Bronchial epithelial cell (primary cell): Measurements from ENCODE around the gene DCTN3. TPM values are rescaled to one million over a fixed set of nuclear protein-coding genes. Genes with fewer than 3 reads are reported as not detected.

Experiments
- DNase-seq: peaks from one replicate; pipeline ENCODE4 v3.0.0-alpha.2; 2010; ENCODE audit warnings: low read depth
- FAIRE-seq: peaks from 2 replicates; lab custom pipeline; 2011; peaks lifted over from hg19 to GRCh38; lab: Jason Lieb, UNC
- H3K27me3 ChIP-seq: 2 replicates; pipeline ENCODE4 v1.5.1; 2011; ENCODE audit warnings: low read length; ENCODE audit not compliant: control insufficient read depth, insufficient read depth
- H3K36me3 ChIP-seq: 2 replicates; pipeline ENCODE4 v1.5.1; 2011; ENCODE audit warnings: low read length; ENCODE audit not compliant: control insufficient read depth, insufficient read depth
- H3K4me3 ChIP-seq: 2 replicates; pipeline ENCODE4 v1.5.1; 2011; ENCODE audit warnings: mild to moderate bottlenecking, low read depth, low read length, control low read depth
- CTCF ChIP-seq: IDR thresholded peaks from 2 replicates; pipeline ENCODE4 v1.5.1; 2011; ENCODE audit warnings: mild to moderate bottlenecking, moderate library complexity, low read length, control low read depth, inconsistent platforms; ENCODE audit not compliant: insufficient read depth, severe bottlenecking
- total RNA-seq: library from RNA; depleted of rRNA; stranded (reverse); fragments of >200 nt; gene quantifications from 2 replicates; pipeline ENCODE4 v1.2.1, GENCODE V29; 2014

DCTN3 gene
- total RNA-seq, 1 donor from 2014 or later = 57.1 TPM

- DNase-seq (no peak), FAIRE-seq (no peak)
- no peak for TF ChIP-seq CTCF
- Histone ChIP-seq H3K4me3 (no peak overlapping the region), H3K36me3 (no peaks in the 10 kb centered on the region), H3K27me3 (peaks cover 28% of the 10 kb centered on the region)
These were observed 51.5 kb downstream of the DCTN3 start for GRCh38 chr9:34568774-34569173.

GRCh38 chr9:34568133-34568532 lies 52.2 kb downstream of the DCTN3 start:
- no peak for DNase-seq
- H3K27me3 ChIP-seq = peaks cover 28% of the 10 kb centered on the region
- H3K36me3 ChIP-seq = no peaks in the 10 kb centered on the region
- FAIRE-seq = peak; percentile 80
- no peak for TF ChIP-seq CTCF
- H3K4me3 ChIP-seq = no peak overlapping the region

- no peak for TF ChIP-seq CTCF
- no peak overlapping the region for H3K4me3 ChIP-seq
- DNase-seq (no peak), FAIRE-seq (no peak)
- peaks cover 28% of the 10 kb centered on the region for H3K27me3 ChIP-seq
- no peaks in the 10 kb centered on the region for H3K36me3 ChIP-seq
These were observed 53.3 kb downstream of the DCTN3 start for GRCh38 chr9:34566972-34567371.

GRCh38 chr9:34566322-34566721 lies 54.0 kb downstream of the DCTN3 start:
- DNase-seq (no peak), FAIRE-seq (no peak)
- Histone ChIP-seq H3K36me3 (no peaks in the 10 kb centered on the region), H3K4me3 (no peak overlapping the region), H3K27me3 (peaks cover 28% of the 10 kb centered on the region)
- TF ChIP-seq CTCF = no peak

- H3K4me3 ChIP-seq = no peak overlapping the region
- no peaks in the 10 kb centered on the region for H3K36me3 ChIP-seq
- DNase-seq = no peak
- no peak for TF ChIP-seq CTCF
- no peak for FAIRE-seq
- peaks cover 28% of the 10 kb centered on the region for H3K27me3 ChIP-seq
These were observed 54.4 kb downstream of the DCTN3 start for GRCh38 chr9:34565856-34566255.

- Histone ChIP-seq H3K36me3 (no peaks in the 10 kb centered on the region), H3K27me3 (peaks cover 26% of the 10 kb centered on the region), H3K4me3 (no peak overlapping the region)
- TF ChIP-seq CTCF = no peak
- FAIRE-seq (no peak), DNase-seq (no peak)
These were observed 55.7 kb downstream of the DCTN3 start for GRCh38 chr9:34564617-34565016.
